ENCODE data around the gene ZNF487. TPM values are rescaled to one million over a fixed set of nuclear protein-coding genes. Genes with fewer than 3 reads are reported as not detected.
A peak's percentile ranks its signal among the peaks of the same experiment; 100 is the strongest.

The ZNF487 gene
- total and polyA plus RNA-seq, 10 of the 15 experiments (the other 5 are each of a cell fraction or from before 2014, with no cell fraction given), result 0.74 to 2.1 (median 1.1) TPM

DNA sequence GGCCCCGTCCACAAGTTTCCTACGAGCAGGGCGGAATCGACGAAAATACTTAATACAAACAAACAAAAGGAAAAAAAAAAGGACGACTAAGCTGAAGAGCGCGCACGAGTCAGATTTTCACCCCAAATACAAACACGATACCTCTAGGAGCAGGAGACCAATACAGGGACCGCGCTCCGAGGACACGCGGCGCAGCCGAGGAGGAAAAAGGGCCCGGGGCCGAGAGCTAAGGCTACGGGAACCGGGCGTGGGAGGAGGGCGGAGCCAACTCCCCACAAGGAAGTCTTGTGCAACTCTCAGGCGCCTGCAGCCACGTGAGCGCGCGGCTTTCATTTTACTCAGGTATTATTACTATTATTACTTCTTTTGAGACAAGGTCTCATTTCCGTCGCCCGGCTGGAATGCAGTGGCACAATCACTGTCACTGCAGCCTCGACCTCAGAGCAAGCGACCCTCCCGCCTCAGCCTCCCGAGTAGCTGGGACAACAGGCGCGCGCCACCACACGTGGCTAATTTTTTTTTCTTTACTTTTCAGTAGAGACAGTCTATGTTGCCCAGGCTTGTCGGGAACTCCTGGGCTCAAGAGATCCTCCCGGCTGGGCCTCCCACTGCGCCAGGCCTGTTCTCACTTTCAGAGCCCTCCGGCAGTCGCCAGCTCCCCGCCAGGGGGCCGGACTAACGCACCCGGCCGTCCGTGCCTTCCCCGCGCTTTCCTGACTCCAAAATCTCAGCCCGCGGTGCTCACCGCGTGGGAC lies 29.2 kb upstream of the ZNF487 start (continued):
- TF ChIP-seq SPI1 (IDR thresholded peaks at IDR 0.05; ENCODE audit: borderline replicate concordance, insufficient read depth, low read depth, low read length) (no peak), FOXK2 (IDR thresholded peaks at IDR 0.05) (0 out of 2 replicates have a peak, but pooled peaks have one; percentile 12), DPF2 (IDR thresholded peaks at IDR 0.05) (peak; percentile 19; the same call in 1 of the 2 replicates), ESRRA (IDR thresholded peaks at IDR 0.05; ENCODE audit: low read length) (no peak), TAF1 (IDR thresholded peaks at IDR 0.05; ENCODE audit: borderline replicate concordance, low read depth, low read length) (peak; percentile 91), ATF7 (IDR thresholded peaks at IDR 0.05; ENCODE audit: low read depth) (0 out of 2 replicates have a peak, but pooled peaks have one; percentile 16)

GRCh38 chr10:43408331-43408709 lies 28.6 kb upstream of the ZNF487 start:
- Histone ChIP-seq H3K4me3 (peak overlapping the region; percentile 98), H3K4me1 (ENCODE audit: control insufficient read depth, insufficient read depth, low read length) (no peaks in the 10 kb centered on the region; the same call in 1 of the 2 replicates), H4K20me1 (ENCODE audit: control insufficient read depth, insufficient read depth) (peaks cover 4% of the 10 kb centered on the region; the same call in 1 of the 2 replicates), H3K27me3 (replicated peaks in 1 of 2; ENCODE audit: control insufficient read depth in 2 of 2, insufficient read depth in 2 of 2, low read length in 1 of 2) (no peaks in the 10 kb centered on the region), H3K9ac (ENCODE audit: control insufficient read depth, insufficient read depth, low read length) (peak overlapping the region; percentile 92), H3K79me2 (ENCODE audit: control insufficient read depth, insufficient read depth, low read length) (peaks cover 65% of the 10 kb centered on the region), H2AFZ (ENCODE audit: control insufficient read depth, low read depth, low read length) (no peak overlapping the region), H3K27ac (ENCODE audit: control insufficient read depth, insufficient read depth) (peak overlapping the region; percentile 95), H3K4me2 (ENCODE audit: control insufficient read depth, insufficient read depth) (peak overlapping the region; percentile 76), H3K36me3 (ENCODE audit: control insufficient read depth in 2 of 2, insufficient read depth in 2 of 2, low read length in 1 of 2) (no peaks in the 10 kb centered on the region; a peak in 1 of 4 replicates), H3K9me3 (replicated peaks; ENCODE audit: control insufficient read depth, insufficient read depth, low read length) (no peaks in the 10 kb centered on the region)
- WGBS (ENCODE audit: insufficient coverage, insufficient replicate concordance, low lambda C conversion rate, missing lambda C conversion rate), result under 1% methylated on average over 23 of the region's 31 CpGs
- ChIA-PET POLR2A (interaction anchor here (1.4 to 1.8 kb wide), 2 partner anchors 28 to 48 kb away, joined by 3 to 7 read pairs; no protein-coding TSS in a partner anchor), CTCF (interaction anchor here (1.0 to 1.3 kb wide), 3 partner anchors 12 to 42 kb away, joined by 3 to 5 read pairs (median 3); no protein-coding TSS in a partner anchor), SMC1A (ENCODE audit: uncharacterized antibody, unreplicated experiment) (interaction anchor here (1.0 kb wide), 1 partner anchor 44 kb away, joined by 5 read pairs; no protein-coding TSS in a partner anchor), RAD21 (ENCODE audit: unreplicated experiment) (interaction anchor here (0.8 to 1.8 kb wide), 3 partner anchors 10 to 45 kb away, joined by 3 to 5 read pairs (median 5); partner anchors contain the start of gene ZNF487)
- intact Hi-C loops (cut with micrococcal nuclease; ENCODE audit: unreplicated experiment) (loop anchor here (2.0 to 5.0 kb wide), 3 partner anchors 28 to 271 kb away; partner anchors contain the start of genes CSGALNACT2 and ZNF487), in situ Hi-C loops (cut with MboI) (loop anchor here (10.0 to 25.0 kb wide), 4 partner anchors 271 to 1556 kb away; partner anchors contain the start of genes CSGALNACT2 and ZNF33B)
- BruUV-seq (replicated peaks), result no TSS peak
- DNase-seq (ENCODE audit: low read depth, low spot score), result no peak
- no peak for TF ChIP-seq RUNX3 (IDR thresholded peaks at IDR 0.05; ENCODE audit: low read length)
- 0 out of 2 replicates have a peak, but pooled peaks have one; percentile 1 for TF ChIP-seq POLR2A (IDR thresholded peaks at IDR 0.05; ENCODE audit: low read depth, low read length)
- FAIRE-seq, result no peak
- no peak for ATAC-seq

All from GM12878 (cell line).